Measurements from ENCODE around the gene RGS17.
"Not testable (repeated sequence)": the region's sequence is repeated elsewhere in the genome, so short reads cannot be mapped to it uniquely, and the experiment has no call there.

RGS17 gene

DNA sequence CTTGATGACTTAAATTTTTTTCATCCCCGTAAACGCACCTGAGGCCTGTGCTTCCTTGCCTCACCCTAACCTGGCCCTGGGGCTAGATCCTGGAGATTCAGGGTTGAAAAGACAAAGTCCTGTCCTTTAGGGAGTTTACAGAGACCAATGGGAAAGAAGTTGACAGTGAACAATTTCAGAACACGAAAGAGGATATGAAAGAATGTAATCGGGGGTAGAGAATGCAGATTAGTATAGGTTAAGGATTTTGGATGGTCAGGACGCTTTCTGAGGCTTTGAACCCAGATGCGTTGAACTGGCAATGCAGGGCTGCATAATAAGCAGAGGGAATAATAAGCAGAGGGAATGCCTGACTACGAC is 146.6 kb downstream of the RGS17 start:
- no peak for DNase-seq (ENCODE audit: low spot score)

DNA sequence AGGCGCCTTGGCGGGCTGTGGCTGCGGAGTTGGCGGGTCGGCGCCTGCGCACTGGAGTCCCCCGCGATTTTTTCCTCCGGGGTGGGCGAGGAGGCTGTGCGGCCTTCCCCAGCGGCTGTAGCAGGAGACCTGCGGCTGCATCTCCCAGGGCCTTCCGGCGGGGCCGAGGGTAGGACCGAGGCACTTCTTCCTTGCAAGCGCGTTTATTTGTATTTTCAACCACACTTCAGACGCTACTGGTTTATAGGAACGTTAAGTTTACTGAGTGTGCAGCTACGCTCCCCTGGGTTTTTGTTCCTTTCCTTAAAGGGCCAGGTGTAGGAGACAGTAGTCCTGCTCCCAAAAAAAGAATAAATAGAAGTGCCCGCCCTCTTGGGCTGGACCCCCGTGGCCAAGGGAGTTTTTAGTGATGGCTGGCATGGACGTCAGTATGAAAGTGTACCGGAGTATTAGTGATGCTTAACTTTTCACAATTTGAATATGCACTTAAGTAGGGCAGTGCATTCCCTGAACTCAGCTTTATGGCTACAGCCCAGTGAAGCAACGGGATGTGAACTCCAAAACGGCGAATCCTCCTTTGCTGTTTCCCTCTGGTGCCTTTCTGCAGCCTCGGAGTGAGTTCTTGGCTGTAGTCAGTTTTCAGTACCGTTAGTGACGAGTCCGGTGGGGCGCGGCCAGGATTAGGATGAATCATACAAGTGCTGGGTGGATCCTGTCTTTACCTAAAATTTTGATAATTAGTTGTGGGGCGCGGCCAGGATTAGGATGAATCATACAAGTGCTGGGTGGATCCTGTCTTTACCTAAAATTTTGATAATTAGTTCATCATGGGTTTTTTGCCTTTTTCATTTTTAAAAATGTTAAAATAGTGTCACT is 147.2 kb downstream of the RGS17 start:
- DNase-seq (ENCODE audit: low spot score), result peak; percentile 98

DNA sequence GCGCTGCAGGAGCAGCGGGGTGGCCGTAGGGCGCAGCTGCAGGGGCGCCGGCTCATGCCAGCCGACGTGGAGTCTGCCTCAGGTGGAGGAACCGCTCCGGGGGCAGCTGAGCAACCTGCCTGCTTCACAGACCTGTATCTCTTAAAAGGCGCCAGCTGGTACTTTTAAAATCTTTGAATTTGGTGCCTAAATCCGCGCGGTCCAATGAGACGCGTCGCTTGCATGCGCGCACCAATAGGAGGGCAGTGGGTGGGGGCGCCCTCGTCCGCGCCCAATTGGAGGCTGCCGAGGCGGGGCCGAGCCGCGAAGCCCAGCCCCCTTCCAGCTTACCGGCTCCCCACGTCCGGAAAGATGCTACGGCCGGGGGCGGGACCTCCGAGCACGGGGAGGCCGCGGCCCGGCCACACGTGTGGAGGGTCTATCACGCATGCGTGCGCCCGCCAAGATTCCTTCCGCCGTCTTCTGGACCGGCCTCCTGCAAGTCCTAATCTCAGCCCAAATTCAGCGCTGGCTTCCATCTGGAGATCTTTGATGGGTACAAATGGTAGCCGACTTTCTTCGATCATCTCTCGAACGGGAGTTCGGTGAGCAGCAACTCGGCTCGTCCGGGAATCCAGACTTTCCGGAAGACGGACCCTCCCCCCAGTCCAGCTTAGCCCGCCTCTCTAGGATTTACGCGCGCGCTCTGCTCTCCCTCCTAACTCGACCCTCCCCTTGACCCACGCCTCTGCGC is 148.0 kb downstream of the RGS17 start, which contains the start of gene FBXO5:
Gene FBXO5, minus strand, starts transcription at position 138 of the 733 bp plus-strand sequence. Its CDS starts 82 bp downstream, at position 56.
- peak; percentile 98 for DNase-seq (ENCODE audit: low spot score)

DNA sequence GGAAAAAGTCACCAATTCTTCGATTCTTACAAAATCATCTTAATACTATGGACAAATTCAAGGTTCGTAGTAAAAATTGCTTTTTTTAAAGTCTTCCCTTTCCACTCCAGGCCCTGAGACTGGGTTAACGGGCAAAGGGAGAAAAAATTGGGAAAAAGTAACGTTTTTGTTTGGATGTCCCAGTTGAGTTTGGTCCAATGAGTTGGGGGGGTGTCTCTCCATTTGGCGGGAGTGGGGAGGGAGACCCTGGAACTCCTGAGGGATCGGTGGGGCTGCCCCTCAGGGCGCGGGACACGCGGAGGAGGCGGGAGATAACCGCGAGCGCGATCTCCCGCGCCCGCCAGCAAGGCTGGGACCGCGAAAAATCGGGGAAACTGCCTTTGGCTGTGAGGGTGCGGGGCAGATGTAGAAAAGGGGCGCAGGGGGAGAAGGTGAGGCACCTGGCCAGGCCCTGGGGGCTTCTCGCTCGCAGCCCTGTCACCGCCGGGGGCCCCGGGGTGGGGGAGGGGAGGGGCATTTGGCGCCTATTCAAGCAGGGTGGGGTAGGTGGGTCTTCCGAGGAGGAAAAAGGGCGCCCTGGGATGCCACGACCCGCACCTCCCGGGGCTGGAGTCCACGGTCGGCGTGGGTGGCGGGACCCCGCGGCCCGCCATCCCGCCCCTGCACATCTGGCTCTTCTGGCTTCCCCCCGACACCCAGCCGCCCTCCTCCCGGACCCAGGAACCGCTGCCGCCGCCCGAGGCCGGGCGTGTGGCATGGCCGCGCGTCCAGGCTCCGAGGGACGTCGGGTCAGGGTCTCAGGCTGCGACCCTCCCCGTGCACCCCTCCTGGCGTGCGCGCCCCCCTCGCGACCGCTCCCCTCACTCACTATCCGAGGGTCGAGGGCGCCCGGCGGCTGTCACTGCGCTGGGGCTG is 148.8 kb downstream of the RGS17 start:
- no peak for DNase-seq (ENCODE audit: low spot score)

DNA sequence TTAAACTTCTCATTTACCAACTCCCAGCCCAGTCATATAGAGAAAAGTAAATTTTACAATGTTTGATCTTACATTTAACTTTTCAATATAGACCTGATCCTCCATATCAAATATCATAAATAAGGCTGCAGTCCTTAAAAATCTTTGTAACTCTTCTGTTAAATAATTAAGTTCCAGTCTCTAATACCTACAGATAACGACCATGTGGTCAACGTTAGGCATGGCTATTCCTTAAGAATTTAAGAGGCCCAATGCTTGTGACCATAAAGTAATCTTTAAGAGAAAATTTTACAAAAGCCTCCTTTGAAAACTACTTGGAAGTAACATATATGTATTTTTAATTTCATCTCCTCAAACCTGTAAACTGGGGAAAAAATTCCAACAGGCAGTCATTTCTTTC is 149.9 kb downstream of the RGS17 start:
- no peak for DNase-seq (ENCODE audit: low spot score)

DNA sequence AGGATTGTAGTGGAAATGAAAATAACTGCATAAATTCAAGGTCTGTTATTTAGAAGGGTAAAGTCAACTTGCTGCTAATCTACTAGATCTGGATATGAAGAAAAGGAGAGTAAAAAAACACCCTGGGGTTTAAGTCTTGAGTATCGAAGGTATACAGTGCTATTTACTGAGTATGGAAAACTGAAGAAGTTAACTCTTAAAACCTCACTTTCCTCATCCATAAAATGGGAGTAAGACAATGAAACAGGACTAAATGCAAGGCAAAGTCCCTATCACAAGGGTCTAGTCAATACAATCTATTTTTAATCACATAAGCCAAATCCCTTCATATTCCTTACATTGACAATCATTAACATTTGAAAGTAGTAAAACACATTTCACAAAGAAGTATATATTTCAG is 150.4 kb downstream of the RGS17 start:
- DNase-seq (ENCODE audit: low spot score), result no peak

DNA sequence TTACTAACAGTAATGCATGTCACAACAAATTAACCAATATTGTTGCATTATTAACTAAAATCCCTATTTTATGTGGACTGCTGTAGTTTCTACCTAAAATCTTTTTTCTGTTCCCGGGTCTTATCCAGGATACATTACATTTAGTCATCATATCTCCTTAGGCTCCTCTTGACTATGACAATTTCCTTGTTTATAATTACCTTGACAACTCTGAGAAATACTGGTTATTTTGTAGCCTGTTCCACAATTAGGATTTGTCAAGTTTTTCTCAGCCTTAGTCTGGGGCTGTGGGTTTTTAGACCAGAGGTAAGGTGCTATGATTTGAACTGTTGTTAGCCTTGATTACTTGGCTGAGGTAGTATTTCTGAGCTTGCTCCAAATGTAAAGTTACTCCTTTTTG is 152.0 kb downstream of the RGS17 start:
- no peak for DNase-seq (ENCODE audit: low spot score)

DNA sequence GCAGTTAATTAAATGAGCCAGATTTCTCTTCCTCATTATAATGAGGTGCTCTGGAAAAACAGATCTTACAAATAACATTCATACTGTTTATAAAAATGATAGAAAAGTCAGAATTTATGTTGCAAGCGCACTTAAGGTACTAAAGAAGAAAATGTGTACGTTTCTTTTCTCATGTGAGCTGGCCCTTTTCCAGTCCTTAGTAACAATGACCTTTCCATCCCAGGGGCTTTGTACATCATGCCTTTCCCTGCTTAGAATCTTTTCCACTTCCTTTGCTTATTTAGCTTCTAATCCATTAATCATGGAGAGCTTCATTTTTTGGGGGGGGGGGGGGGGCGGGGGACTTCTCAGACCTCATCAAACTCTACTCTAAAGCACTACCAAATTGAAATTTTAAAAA is 153.0 kb downstream of the RGS17 start:
- no peak for DNase-seq (ENCODE audit: low spot score)

DNA sequence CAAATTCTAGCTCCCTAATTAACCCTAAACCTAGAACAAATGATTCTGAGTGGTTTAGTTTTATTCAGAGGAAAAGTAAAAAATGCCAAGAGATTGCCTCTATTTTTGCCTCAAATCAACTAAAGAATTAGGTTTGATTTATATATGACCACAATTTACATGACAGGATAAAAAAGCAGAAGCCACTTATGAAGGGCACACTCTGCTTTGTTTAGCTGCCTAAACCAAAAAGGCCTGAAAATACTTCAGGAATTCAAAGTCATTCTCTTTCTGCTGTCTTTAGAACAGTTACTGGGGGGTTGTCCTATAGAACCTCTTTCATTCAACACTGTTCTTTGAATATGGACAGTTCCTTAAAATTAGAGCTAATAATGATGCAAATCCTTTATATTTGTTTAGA is 153.5 kb downstream of the RGS17 start:
- DNase-seq (ENCODE audit: low spot score), result no peak

DNA sequence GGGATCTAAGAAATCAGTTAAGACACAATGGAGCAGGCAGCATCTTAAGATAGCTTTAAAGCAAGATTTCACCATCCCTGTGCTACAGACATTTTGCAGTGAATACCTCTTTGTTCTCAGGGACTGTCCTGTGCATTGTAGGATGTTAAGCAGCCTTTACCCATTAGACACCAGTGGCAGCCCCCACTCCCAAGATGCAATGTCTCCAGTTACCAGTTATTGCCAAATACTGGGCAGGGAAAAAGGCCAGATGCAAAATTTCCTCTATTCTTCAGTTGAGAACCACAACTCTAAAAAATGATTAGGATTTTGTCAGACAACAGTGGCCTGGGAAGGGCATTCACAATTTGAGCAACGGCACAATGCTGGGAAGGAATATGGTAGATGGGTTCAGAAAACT is 154.3 kb downstream of the RGS17 start:
- DNase-seq (ENCODE audit: low spot score), result no peak

DNA sequence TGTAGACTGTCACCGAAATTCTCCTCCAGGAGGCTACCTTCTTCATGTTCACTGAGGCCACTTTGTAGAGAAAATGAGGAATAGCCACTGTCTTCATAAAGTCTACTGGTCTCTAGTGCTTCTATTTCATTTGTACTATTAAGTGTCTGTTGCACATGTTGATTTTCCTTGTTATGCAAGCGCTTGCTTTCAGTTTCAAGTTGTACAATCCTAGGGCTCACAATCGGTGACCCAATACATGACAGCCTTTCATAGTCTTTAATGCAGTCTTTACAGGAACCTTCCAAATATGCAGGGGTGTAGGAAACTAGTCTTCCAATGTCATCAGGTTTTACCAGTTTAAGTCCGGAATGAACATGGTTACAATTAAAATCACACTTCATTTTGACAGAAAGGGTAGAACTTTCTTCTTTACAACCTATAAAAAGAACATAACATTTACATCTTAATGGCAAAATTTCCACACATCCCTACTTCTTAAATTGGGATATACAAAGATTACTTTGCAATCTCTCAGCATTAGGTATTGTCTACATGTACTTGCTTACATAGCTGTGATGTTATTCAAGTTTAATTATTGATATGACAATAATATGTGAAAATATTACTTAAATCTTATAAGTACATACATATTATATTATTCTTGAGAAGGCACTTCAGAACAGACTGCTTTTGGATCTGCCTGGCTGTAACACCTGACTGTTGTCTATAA is 155.7 kb downstream of the RGS17 start:
- DNase-seq (ENCODE audit: low spot score), result no peak

DNA sequence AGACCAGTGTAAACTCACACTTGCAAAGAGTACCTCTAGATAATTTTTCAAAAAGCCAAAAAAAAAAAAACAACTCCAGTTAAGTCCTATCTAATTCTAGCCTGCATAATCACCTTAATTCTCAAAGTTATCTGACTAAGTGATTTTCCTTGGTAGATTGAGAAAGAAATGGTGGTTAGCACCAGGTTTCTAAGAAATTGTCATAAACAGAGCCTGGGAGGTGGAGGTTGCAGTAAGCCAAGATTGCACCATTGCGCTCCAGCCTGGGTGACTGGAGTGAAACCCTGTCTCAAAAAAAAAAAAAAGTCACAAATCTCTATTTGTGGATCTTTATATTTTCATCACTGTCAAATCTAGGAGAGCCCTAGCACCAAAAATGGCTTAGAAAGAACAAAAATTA is 157.2 kb downstream of the RGS17 start:
- no peak for DNase-seq (ENCODE audit: low spot score)

DNA sequence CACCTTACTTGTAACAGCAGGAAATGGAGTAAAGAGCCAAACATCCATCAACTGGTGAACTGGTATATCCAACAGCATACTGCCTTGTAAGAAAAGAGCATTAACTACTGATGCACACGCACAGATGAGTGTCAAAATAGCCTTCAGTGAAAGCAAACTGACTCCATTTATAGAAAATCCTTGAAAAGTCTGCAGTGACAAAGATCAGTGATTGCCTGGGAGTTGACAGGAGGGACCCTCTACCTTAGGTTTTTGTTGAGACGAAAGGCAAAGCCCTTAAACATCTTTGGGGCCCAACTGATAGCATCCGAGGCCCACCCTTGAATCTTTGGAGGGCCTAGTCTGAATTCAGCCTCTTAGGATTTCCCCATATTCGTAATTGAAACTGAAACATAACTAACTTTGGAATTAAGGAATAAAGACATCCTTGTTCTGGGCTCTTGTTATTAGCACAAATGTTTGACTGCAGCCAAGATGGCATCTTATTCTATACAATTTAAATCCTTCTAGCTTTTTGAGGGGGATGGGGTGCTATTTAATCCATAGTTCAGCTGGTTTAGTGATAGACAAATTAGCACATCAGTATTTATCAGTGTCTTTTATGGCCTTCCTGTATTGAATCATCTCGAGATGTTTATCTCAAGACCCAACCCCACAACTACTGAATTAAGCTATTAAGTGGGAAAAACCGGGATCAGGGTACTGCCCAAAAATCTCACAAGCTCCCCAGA is 161.2 kb downstream of the RGS17 start:
- DNase-seq (ENCODE audit: low spot score), result no peak

DNA sequence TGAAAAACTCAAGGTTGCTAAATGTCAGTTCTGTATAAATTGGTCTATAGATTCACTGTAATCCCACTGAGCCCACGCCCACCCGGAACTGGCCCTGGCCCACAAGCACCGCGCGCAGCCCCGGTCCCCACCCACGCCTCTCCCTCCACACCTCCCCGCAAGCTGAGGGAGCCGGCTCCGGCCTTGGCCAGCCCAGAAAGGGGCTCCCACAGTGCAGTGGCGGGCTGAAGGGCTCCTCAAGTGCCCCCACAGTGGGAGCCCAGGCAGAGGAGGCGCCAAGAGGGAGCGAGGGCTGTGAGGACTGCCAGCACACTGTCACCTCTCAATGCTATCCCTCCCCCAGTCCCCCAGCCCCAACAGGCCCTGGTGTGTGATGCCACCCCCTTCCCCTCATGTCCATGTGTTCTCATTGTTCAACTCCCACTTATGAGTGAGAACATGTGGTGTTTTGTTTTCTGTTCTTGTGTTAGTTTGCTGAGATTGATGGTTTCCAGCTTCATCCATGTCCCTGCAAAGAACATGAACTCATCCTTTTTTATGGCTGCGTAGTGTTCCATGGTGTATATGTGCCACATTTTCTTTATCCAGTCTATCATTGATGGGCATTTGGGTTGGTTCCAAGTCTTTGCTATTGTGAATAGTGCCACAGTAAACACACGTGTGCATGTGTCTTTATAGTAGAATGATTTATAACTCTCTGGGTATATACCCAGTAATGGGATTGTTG is 164.8 kb downstream of the RGS17 start:
- not testable (repeated sequence) for DNase-seq (ENCODE audit: low spot score)

DNA sequence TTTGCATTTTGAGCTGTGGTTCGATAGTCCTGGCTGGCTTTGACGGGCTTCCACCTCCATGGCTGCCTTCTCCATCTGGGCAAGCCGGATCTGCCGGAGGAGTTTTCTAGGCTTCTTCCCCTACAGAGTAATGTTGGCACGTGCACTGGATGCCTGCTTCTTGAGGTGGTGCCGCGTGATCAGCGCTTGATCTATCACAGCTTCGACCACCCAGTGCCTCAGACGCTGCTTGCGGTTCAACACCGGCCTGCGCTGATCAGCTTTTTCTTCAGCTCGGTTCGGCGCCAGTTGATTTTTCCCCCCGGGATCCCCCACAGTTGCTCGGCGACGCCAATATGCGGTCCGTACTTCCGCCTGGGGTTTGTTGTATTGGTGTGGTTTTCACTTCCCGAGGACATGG is 171.7 kb downstream of the RGS17 start:
- no peak for DNase-seq (ENCODE audit: low spot score)

DNA sequence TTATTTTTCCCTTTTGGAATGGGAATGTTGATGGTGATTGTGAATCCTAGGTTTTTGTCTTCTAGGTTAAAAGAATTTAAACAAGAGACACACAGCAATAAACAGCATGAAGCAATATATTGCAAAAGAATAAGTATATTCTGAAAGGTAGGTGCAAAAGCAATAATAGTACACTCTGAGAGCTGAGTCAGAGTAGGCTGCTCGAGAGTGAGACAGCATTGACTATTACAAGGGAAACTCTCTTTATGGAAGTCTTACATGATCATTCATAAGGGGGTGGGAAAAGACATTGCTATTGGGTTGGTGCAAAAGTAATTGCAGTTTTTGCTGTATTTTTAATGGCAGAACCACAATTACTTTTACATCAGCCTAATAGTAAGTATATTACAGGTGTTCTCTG is 173.3 kb downstream of the RGS17 start:
- DNase-seq (ENCODE audit: low spot score), result no peak

All from AG08395 (cell line).